Ovary (tissue), 3 donors: Measurements from ENCODE around the gene KATNIP.

ENCODE experiments used
- CTCF ChIP-seq, 3 donors: fragments of 450-650 bp in 2 of 3; fragments of 200-600 bp in 1 of 3; IDR thresholded peaks; one replicate each; pipeline versions ENCODE4 v1.5.1 to v1.8.0; 2016 to 2022; ENCODE audit warnings: antibody characterized with exemption in 3 of 3, mild to moderate bottlenecking in 1 of 3
- POLR2A ChIP-seq: fragments of 450-650 bp; IDR thresholded peaks from one replicate; pipeline ENCODE4 v1.6.1; 2017; ENCODE audit warnings: antibody characterized with exemption, mild to moderate bottlenecking, moderate library complexity
- donor health status: DM: no; HTN: no; CAD: no.

GRCh38 chr16:27550582-27550920, 607 bp downstream of the KATNIP start:
- TF ChIP-seq CTCF (IDR thresholded peaks at IDR 0.05) = no peak
- TF ChIP-seq POLR2A = no peak
